NT2/D1 (cell line): Measurements from ENCODE around the gene ABCA7.

Experiments
- DNase-seq: peaks from one replicate; pipeline ENCODE4 v3.0.0-alpha.2; 2011; ENCODE audit warnings: low read depth, low spot score
- H3K27me3 ChIP-seq: 2 replicates; pipeline ENCODE4 v1.6.0; 2011; ENCODE audit warnings: mild to moderate bottlenecking; ENCODE audit not compliant: insufficient read length, insufficient read depth
- H3K36me3 ChIP-seq: 2 replicates; pipeline ENCODE4 v1.6.1; 2011; ENCODE audit warnings: mild to moderate bottlenecking, low read length, mixed read lengths; ENCODE audit not compliant: insufficient read depth, insufficient read length
- H3K4me1 ChIP-seq: 2 replicates; pipeline ENCODE4 v1.5.1; 2011; ENCODE audit not compliant: insufficient read depth, insufficient read length
- H3K4me3 ChIP-seq: 2 replicates; pipeline ENCODE4 v1.5.1; 2011; ENCODE audit warnings: low read depth; ENCODE audit not compliant: insufficient read length
- H3K9ac ChIP-seq: 2 replicates; pipeline ENCODE4 v1.6.0; 2011; ENCODE audit warnings: low read depth; ENCODE audit not compliant: insufficient read length
- H3K9me3 ChIP-seq: 2 replicates; pipeline ENCODE4 v1.5.1; 2011; ENCODE audit warnings: mild to moderate bottlenecking, low read length; ENCODE audit not compliant: insufficient read depth
- SUZ12 ChIP-seq: IDR thresholded peaks from 2 replicates; pipeline ENCODE4 v1.6.1; 2011; ENCODE audit not compliant: insufficient read length, insufficient read depth; ENCODE audit errors: extremely low read depth
- YY1 ChIP-seq: IDR thresholded peaks from 2 replicates; pipeline ENCODE4 v1.6.1; 2011; ENCODE audit not compliant: insufficient read length, insufficient read depth
- ZNF274 ChIP-seq: IDR thresholded peaks from 2 replicates; pipeline ENCODE4 v1.6.1; 2011; ENCODE audit warnings: mild to moderate bottlenecking, low read depth, low read length

ABCA7 gene

DNA sequence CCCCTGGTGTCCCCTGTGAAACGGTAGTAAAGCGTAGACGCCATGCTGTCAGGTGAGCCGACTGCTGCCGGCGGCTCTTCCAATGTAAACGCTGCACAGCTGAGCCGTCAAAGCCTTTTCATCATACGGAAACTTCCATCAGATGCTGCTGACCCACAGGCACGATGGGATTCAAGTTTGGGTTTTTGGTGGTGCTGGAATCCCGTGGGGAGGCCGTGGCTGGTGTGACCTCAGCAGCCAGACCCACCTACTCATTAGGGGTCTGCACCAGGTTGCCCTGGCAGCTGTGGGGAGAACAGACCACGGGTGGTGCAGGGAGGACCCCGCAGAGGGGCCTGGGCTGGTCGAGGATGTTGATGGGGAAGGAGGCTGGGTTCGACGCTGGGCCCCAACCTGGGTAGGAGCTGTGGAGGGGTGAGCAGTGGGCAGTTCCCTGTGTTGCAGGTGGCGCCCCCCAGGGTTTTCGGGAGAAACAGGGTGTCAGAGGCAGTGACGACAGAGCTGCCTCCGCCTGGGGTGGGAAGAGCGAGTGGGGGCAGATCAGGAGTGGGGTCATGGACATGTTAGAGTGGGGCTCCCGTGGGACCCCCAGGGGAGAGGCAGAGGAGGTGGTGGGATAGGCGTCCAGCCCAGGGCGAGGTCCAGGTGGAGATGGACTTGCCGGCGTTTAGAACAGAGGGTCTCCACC, 33.1 kb upstream of the ABCA7 start:
- no peak for DNase-seq
- peaks cover 3% of the 10 kb centered on the region for H3K4me1 ChIP-seq
- H3K9me3 ChIP-seq, result no peaks in the 10 kb centered on the region
- peaks cover under 1% of the 10 kb centered on the region for H3K27me3 ChIP-seq
- H3K9ac ChIP-seq, result no peak overlapping the region
- H3K36me3 ChIP-seq, result peaks cover 46% of the 10 kb centered on the region
- H3K4me3 ChIP-seq, result no peak overlapping the region
- TF ChIP-seq ZNF274 (no peak), SUZ12 (no peak), YY1 (no peak)

DNA sequence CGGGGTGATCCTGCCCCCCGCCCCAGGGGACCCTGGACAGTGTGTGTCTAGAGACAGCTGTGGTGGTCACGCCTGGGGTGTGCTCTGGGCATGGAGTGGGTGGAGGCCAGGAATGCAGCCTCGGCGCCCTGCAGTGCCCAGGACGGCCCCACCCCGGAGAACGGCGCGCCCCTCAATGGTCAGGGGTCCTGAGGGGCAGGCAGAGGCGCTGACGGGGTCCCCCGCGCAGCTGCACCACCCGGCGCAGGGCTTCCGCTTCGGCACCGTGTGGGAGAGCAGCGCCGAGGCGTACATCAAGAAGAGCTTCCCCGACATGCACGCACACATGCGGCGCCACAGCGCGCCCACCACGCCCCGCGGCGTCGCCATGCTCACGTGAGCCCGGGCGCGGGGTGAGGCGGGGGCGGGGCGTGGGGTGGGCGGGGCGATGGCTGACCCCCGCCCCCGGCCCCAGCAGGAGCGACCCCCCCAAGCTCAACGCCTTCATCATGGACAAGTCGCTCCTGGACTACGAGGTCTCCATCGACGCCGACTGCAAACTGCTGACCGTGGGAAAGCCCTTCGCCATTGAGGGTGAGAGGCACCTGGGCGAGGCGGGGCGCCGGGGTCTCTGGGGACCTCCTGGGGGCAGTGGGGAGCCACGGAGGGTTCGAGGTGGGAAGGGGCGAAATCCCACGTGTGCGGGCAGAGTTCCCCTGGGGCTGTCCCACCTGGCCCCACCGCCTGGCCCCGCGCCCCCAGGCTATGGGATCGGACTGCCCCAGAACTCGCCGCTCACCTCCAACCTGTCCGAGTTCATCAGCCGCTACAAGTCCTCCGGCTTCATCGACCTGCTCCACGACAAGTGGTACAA, 32.3 kb upstream of the ABCA7 start:
- Histone ChIP-seq H3K27me3 (no peaks in the 10 kb centered on the region), H3K4me3 (no peak overlapping the region), H3K9me3 (no peaks in the 10 kb centered on the region), H3K36me3 (peaks cover 54% of the 10 kb centered on the region), H3K9ac (no peak overlapping the region), H3K4me1 (peaks cover 3% of the 10 kb centered on the region)
- DNase-seq, result no peak
- no peak for TF ChIP-seq YY1

DNA sequence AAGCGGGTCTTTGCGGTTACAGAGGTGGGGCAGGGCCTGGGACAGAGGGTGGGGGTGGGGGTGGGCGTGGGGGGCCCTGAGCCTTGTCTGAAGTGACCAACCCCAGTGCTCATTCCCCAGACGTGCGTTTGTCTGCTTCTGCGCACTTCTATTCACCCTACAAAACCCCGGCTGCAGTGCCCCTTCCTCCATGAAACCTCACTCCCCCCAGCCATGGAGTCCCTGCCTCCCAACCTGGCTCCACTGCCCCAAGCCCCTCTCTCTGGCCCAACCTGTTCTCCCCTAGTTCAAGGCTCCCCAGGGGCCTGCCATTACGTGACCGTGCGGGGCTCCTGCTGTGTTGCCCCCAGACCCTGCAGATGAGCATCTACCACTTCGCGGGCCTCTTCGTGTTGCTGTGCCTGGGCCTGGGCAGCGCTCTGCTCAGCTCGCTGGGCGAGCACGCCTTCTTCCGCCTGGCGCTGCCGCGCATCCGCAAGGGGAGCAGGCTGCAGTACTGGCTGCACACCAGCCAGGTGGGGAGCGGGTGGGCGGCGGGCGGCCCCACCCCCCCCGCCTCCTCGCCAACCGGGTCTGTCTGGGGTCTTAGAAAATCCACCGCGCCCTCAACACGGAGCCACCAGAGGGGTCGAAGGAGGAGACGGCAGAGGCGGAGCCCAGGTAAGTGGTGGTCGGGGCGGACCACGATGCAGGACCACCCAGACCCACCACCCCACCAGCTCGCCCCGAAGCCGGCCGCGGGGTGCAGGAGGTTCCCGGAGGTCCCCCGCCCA, 31.5 kb upstream of the ABCA7 start:
- no peak for TF ChIP-seq SUZ12
- no peak for TF ChIP-seq ZNF274
- no peak for TF ChIP-seq YY1
- peaks cover 61% of the 10 kb centered on the region for H3K36me3 ChIP-seq
- peaks cover 6% of the 10 kb centered on the region for H3K4me1 ChIP-seq
- no peak for DNase-seq
- no peaks in the 10 kb centered on the region for H3K27me3 ChIP-seq
- no peaks in the 10 kb centered on the region for H3K9me3 ChIP-seq
- H3K4me3 ChIP-seq, result no peak overlapping the region
- no peak overlapping the region for H3K9ac ChIP-seq

- Histone ChIP-seq H3K36me3 (peaks cover 70% of the 10 kb centered on the region), H3K9me3 (no peaks in the 10 kb centered on the region), H3K9ac (no peak overlapping the region), H3K4me1 (peaks cover 6% of the 10 kb centered on the region), H3K27me3 (no peaks in the 10 kb centered on the region), H3K4me3 (no peak overlapping the region)
- no peak for DNase-seq
- TF ChIP-seq ZNF274 (no peak), SUZ12 (no peak), YY1 (no peak)
These were observed 30.6 kb upstream of the ABCA7 start for GRCh38 chr19:1009041-1009980.

GRCh38 chr19:1009981-1010538, 29.8 kb upstream of the ABCA7 start:
- H3K27me3 ChIP-seq, result no peaks in the 10 kb centered on the region
- peaks cover 6% of the 10 kb centered on the region for H3K4me1 ChIP-seq
- H3K36me3 ChIP-seq, result peaks cover 77% of the 10 kb centered on the region
- H3K9ac ChIP-seq, result no peak overlapping the region
- TF ChIP-seq YY1, result no peak
- no peak for TF ChIP-seq SUZ12
- no peak for TF ChIP-seq ZNF274
- H3K4me3 ChIP-seq, result no peak overlapping the region
- no peak for DNase-seq
- H3K9me3 ChIP-seq, result no peaks in the 10 kb centered on the region

DNA sequence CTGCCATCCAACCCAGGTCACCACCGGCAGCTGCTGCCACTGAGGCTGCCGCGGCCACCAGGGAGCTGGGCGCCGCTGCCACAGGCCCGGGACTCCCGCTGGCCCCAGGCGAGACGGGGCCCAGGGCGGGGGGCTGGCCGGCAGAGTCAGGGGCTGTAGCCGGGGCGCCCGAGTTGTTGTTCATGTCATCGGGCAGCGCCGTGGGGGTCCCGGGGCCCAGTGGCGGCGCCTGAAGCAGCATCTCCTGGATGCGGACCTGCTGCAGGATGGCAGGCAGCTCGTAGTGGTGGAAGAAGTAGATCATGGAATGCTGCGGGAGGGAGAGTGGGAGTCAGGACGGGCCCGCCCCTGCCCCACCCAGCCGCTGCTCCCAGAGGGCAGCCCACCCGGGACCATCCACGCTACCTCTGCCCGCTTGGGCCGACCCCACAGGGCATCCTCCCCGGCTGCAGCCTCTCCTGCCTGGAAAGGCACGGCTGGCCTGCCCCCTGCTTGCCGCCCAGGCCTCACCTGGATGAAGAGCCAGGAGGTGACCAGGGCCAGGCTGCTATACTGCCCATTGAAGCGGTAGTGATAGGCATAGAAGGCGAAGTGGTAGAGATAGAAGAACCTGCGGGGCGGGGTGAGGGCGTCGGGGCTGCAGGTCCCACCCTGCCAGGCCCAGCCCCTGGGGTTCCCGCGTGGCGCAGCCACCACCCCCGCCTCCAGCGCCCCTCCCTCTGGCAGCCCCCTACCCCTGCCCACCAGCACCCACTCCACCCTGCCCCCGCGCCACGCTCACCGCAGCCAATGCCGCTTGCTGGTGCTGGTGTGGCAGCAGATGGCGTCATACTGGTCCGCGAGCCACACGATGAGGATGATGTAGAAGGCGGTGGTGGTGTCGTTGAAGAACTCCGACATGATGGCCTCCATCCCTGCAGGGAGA, 29.1 kb upstream of the ABCA7 start:
- Histone ChIP-seq H3K4me3 (no peak overlapping the region), H3K27me3 (no peaks in the 10 kb centered on the region), H3K9ac (no peak overlapping the region), H3K4me1 (peaks cover 14% of the 10 kb centered on the region), H3K9me3 (no peaks in the 10 kb centered on the region), H3K36me3 (peaks cover 85% of the 10 kb centered on the region)
- no peak for DNase-seq
- TF ChIP-seq ZNF274, result no peak
- no peak for TF ChIP-seq SUZ12
- TF ChIP-seq YY1, result no peak
